ENCODE data around the gene SIX5. TPM values are rescaled to one million over a fixed set of nuclear protein-coding genes. Genes with fewer than 3 reads are reported as not detected.

The SIX5 gene
- total RNA-seq, 1 donor from 2014 or later, result 2.1 TPM

GRCh38 chr19:45780146-45780447 is 11.0 kb upstream of the SIX5 start:
- no peak for TF ChIP-seq CTCF (IDR thresholded peaks at IDR 0.05; ENCODE audit: insufficient read depth, low read length, severe bottlenecking)
- no peak for FAIRE-seq

GRCh38 chr19:45779231-45780145 is 10.4 kb upstream of the SIX5 start:
- no peaks in the 10 kb centered on the region for H3K27me3 ChIP-seq (ENCODE audit: control insufficient read depth, insufficient read depth, low read length)
- peaks cover 18% of the 10 kb centered on the region for H3K36me3 ChIP-seq (ENCODE audit: control insufficient read depth, insufficient read depth, low read length)
- DNase-seq (ENCODE audit: low read depth) (peak; percentile 79), FAIRE-seq (no peak)
- peak; percentile 84 for TF ChIP-seq CTCF (IDR thresholded peaks at IDR 0.05; ENCODE audit: insufficient read depth, low read length, severe bottlenecking)
- peak overlapping the region; percentile 32 for H3K4me3 ChIP-seq (ENCODE audit: low read depth, low read length)

More at GRCh38 chr19:45780146-45780447, 11.0 kb upstream of the SIX5 start:
- Histone ChIP-seq H3K27me3 (ENCODE audit: control insufficient read depth, insufficient read depth, low read length) (no peaks in the 10 kb centered on the region), H3K36me3 (ENCODE audit: control insufficient read depth, insufficient read depth, low read length) (peaks cover 16% of the 10 kb centered on the region), H3K4me3 (ENCODE audit: low read depth, low read length) (no peak overlapping the region)
- DNase-seq (ENCODE audit: low read depth), result no peak

GRCh38 chr19:45778010-45778661 is 9.1 kb upstream of the SIX5 start:
- TF ChIP-seq CTCF (IDR thresholded peaks at IDR 0.05; ENCODE audit: insufficient read depth, low read length, severe bottlenecking), result no peak

GRCh38 chr19:45777395-45777961 is 8.4 kb upstream of the SIX5 start:
- no peak for TF ChIP-seq CTCF (IDR thresholded peaks at IDR 0.05; ENCODE audit: insufficient read depth, low read length, severe bottlenecking)
- DNase-seq (ENCODE audit: low read depth) (no peak), FAIRE-seq (no peak)
- Histone ChIP-seq H3K36me3 (ENCODE audit: control insufficient read depth, insufficient read depth, low read length) (peaks cover 15% of the 10 kb centered on the region), H3K27me3 (ENCODE audit: control insufficient read depth, insufficient read depth, low read length) (no peaks in the 10 kb centered on the region), H3K4me3 (ENCODE audit: low read depth, low read length) (no peak overlapping the region)

More at GRCh38 chr19:45778010-45778661, 9.1 kb upstream of the SIX5 start:
- H3K4me3 ChIP-seq (ENCODE audit: low read depth, low read length), result no peak overlapping the region
- no peak for DNase-seq (ENCODE audit: low read depth)
- FAIRE-seq, result no peak
- no peaks in the 10 kb centered on the region for H3K27me3 ChIP-seq (ENCODE audit: control insufficient read depth, insufficient read depth, low read length)
- peaks cover 15% of the 10 kb centered on the region for H3K36me3 ChIP-seq (ENCODE audit: control insufficient read depth, insufficient read depth, low read length)

GRCh38 chr19:45774765-45775164 is 5.7 kb upstream of the SIX5 start:
- TF ChIP-seq CTCF (IDR thresholded peaks at IDR 0.05; ENCODE audit: insufficient read depth, low read length, severe bottlenecking), result no peak
- Histone ChIP-seq H3K27me3 (ENCODE audit: control insufficient read depth, insufficient read depth, low read length) (no peaks in the 10 kb centered on the region), H3K36me3 (ENCODE audit: control insufficient read depth, insufficient read depth, low read length) (peaks cover 14% of the 10 kb centered on the region), H3K4me3 (ENCODE audit: low read depth, low read length) (no peak overlapping the region)
- DNase-seq (ENCODE audit: low read depth) (no peak), FAIRE-seq (no peak)

Data from bronchial epithelial cell (primary cell).